HepG2 (cell line): ENCODE measurements around the gene PRTN3. TPM values are rescaled to one million over a fixed set of nuclear protein-coding genes. Genes with fewer than 3 reads are reported as not detected.
A peak's percentile ranks its signal among the peaks of the same experiment; 100 is the strongest.

Experiments used
- CCDC6 ChIP-seq: sonication (generic); formaldehyde crosslinking; IDR thresholded peaks from 2 replicates; pipeline ENCODE4 v1.8.1; 2022; ENCODE audit warnings: mild to moderate bottlenecking, missing genetic modification reagents, moderate library complexity
- FOXP1 ChIP-seq, 2 experiments: fragments of 450-650 bp in 1 of 2; IDR thresholded peaks; 2 replicates each; pipeline ENCODE4 v1.6.1; 2017 to 2018; ENCODE audit warnings: antibody characterized with exemption in 1 of 2
- GPBP1L1 ChIP-seq: sonication (generic); formaldehyde crosslinking; IDR thresholded peaks from 2 replicates; pipeline ENCODE4 v1.5.0; 2020; ENCODE audit warnings: mild to moderate bottlenecking, missing genetic modification reagents
- HOXA3 ChIP-seq: sonication (generic); formaldehyde crosslinking; IDR thresholded peaks from 2 replicates; pipeline ENCODE4 v1.5.0; 2020; ENCODE audit warnings: missing genetic modification reagents
- ISX ChIP-seq: sonication (generic); formaldehyde crosslinking; conservative IDR thresholded peaks from 2 replicates; pipeline ENCODE4 v1.5.0; 2020; ENCODE audit warnings: missing genetic modification reagents
- MAZ ChIP-seq, 2 experiments: sonication (generic) in 1 of 2; formaldehyde crosslinking in 1 of 2; IDR thresholded peaks; 2 replicates each; pipeline versions ENCODE4 v1.5.0 to v1.6.1; 2012 to 2020; ENCODE audit warnings: low read depth in 2 of 2, mild to moderate bottlenecking in 2 of 2, borderline replicate concordance in 1 of 2, improper control_type of control experiment in 1 of 2, low read length in 1 of 2, missing genetic modification reagents in 1 of 2, moderate library complexity in 1 of 2
- MLX ChIP-seq: IDR thresholded peaks from 2 replicates; pipeline ENCODE4 v1.6.1; 2016
- MNT ChIP-seq: fragments of 450-650 bp; IDR thresholded peaks from 2 replicates; pipeline ENCODE4 v1.6.1; 2016
- POLR2A ChIP-seq, 2 experiments: IDR thresholded peaks; 2 replicates each; pipeline ENCODE4 v1.6.1; 2011; ENCODE audit warnings: low read depth in 2 of 2, low read length in 2 of 2, mild to moderate bottlenecking in 1 of 2, moderate library complexity in 1 of 2; ENCODE audit not compliant: insufficient read depth in 1 of 2
- REST ChIP-seq, 2 experiments: IDR thresholded peaks; 2 replicates each; pipeline ENCODE4 v1.6.1; 2011 to 2012; ENCODE audit warnings: low read length in 2 of 2, borderline replicate concordance in 1 of 2, low read depth in 1 of 2, mild to moderate bottlenecking in 1 of 2, moderate library complexity in 1 of 2
- SKI ChIP-seq: fragments of 450-650 bp; IDR thresholded peaks from one replicate; pipeline ENCODE4 v1.6.1; 2018; ENCODE audit warnings: mild to moderate bottlenecking; ENCODE audit not compliant: partially characterized antibody
- U2AF1 ChIP-seq: fragments of 200-400 bp; formaldehyde crosslinking; optimal IDR thresholded peaks from 2 replicates; pipeline ENCODE3; 2017; ENCODE audit warnings: mild to moderate bottlenecking, low read depth, low read length
- ZBTB2 ChIP-seq: sonication (generic); formaldehyde crosslinking; IDR thresholded peaks from 2 replicates; pipeline ENCODE4 v1.8.0; 2022; ENCODE audit warnings: low read depth, missing genetic modification reagents
- ZNF235 ChIP-seq: sonication (generic); formaldehyde crosslinking; IDR thresholded peaks from 2 replicates; pipeline ENCODE4 v1.8.1; 2023; ENCODE audit warnings: mild to moderate bottlenecking, missing genetic modification reagents, borderline replicate concordance
- ZNF382 ChIP-seq: sonication (generic); formaldehyde crosslinking; IDR thresholded peaks from 2 replicates; pipeline ENCODE4 v1.5.0; 2020; ENCODE audit warnings: missing genetic modification reagents, mild to moderate bottlenecking, borderline replicate concordance
- ZNF501 ChIP-seq: sonication (generic); formaldehyde crosslinking; IDR thresholded peaks from 2 replicates; pipeline ENCODE4 v1.5.1; 2020; ENCODE audit warnings: mild to moderate bottlenecking, moderate library complexity, missing genetic modification reagents
- polyA plus RNA-seq, 8 experiments: library from polyadenylated mRNA; depleted of rRNA in 3 of 8; stranded (reverse) in 7 of 8; unstranded in 1 of 8; fragments of >200 nt; fragmentation: Illumina TruSeq in 4 of 8; extraction: Trizol in 4 of 8; gene quantifications; 2 replicates each; pipeline versions ENCODE4 v1.2.1 to v1.2.3, GENCODE V29; 2011 to 2016; ENCODE audit warnings: low read depth in 4 of 8, missing spikeins in 1 of 8, mixed read lengths in 1 of 8; ENCODE audit not compliant: insufficient read depth in 1 of 8
- total RNA-seq, 5 experiments: library from RNA; depleted of rRNA; stranded (reverse); fragments of >200 nt; fragmentation: Illumina TruSeq; extraction: Trizol; gene quantifications; 2 replicates each; pipeline ENCODE4 v1.2.3, GENCODE V29; 2016; ENCODE audit warnings: low read depth in 1 of 5
- TF ChIP-seq, protein P1 (sequence below): sonication (generic); formaldehyde crosslinking; IDR thresholded peaks from 2 replicates; pipeline ENCODE4 v1.4.0; 2020; ENCODE audit warnings: missing genetic modification reagents

PRTN3 gene
- total and polyA plus RNA-seq, 2 of the 13 experiments (the other 11 are each of a cell fraction or from before 2014, with no cell fraction given) = not detected

- TF ChIP-seq, protein P1, sequence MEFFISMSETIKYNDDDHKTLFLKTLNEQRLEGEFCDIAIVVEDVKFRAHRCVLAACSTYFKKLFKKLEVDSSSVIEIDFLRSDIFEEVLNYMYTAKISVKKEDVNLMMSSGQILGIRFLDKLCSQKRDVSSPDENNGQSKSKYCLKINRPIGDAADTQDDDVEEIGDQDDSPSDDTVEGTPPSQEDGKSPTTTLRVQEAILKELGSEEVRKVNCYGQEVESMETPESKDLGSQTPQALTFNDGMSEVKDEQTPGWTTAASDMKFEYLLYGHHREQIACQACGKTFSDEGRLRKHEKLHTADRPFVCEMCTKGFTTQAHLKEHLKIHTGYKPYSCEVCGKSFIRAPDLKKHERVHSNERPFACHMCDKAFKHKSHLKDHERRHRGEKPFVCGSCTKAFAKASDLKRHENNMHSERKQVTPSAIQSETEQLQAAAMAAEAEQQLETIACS (CRISPR knock-in tag) = peak; percentile 93
- TF ChIP-seq ZNF501 (CRISPR knock-in tag) (no peak; the same call in 1 of the 2 replicates), U2AF1 (peak; percentile 67), CCDC6 (CRISPR knock-in tag) (peak; percentile 76), ISX (CRISPR knock-in tag) (no peak), MAZ (IDR thresholded peaks at IDR 0.05; ENCODE audit: borderline replicate concordance, low read depth, low read length) (no peak; the same call in 1 of the 2 replicates), MAZ (CRISPR knock-in tag; IDR thresholded peaks at IDR 0.05; ENCODE audit: low read depth) (peak; percentile 91), ZNF382 (CRISPR knock-in tag) (no peak), FOXP1 (IDR thresholded peaks at IDR 0.05) (no peak), FOXP1 (CRISPR knock-in tag; IDR thresholded peaks at IDR 0.05) (no peak), SKI (no peak), GPBP1L1 (CRISPR knock-in tag) (no peak), MNT (no peak), HOXA3 (peak; percentile 35), MLX (no peak), REST (IDR thresholded peaks at IDR 0.05; ENCODE audit: borderline replicate concordance in 1 of 2, low read depth in 1 of 2, low read length in 2 of 2) (peak in 1 of 2 experiments; percentile 9; a peak in 2 of 4 replicates), POLR2A (IDR thresholded peaks at IDR 0.05; ENCODE audit: insufficient read depth in 1 of 2, low read depth in 2 of 2, low read length in 2 of 2) (0 out of 4 replicates have a peak, but pooled peaks of 1 of the 2 experiments have one; percentile 21), ZNF235 (no peak), ZBTB2 (CRISPR knock-in tag) (peak; percentile 69; the same call in 1 of the 2 replicates)
Measured at GRCh38 chr19:797528-798414, 43.0 kb upstream of the PRTN3 start (continued).
